ENCODE measurements around the gene DNAAF5.
A peak's percentile ranks its signal among the peaks of the same experiment; 100 is the strongest.

The DNAAF5 gene

GRCh38 chr7:805261-805660 is 78.8 kb downstream of the DNAAF5 start:
- TF ChIP-seq EP300 (IDR thresholded peaks at IDR 0.05; ENCODE audit: borderline replicate concordance) (no peak), TEAD4 (IDR thresholded peaks at IDR 0.05) (no peak), TCF12 (IDR thresholded peaks at IDR 0.05; ENCODE audit: low read depth) (no peak), ZBTB7A (IDR thresholded peaks at IDR 0.05; ENCODE audit: low read depth) (no peak), RAD21 (IDR thresholded peaks at IDR 0.05; ENCODE audit: low read depth) (no peak), TAF1 (IDR thresholded peaks at IDR 0.05; ENCODE audit: low read depth) (no peak), MAX (IDR thresholded peaks at IDR 0.05) (no peak), CEBPB (IDR thresholded peaks at IDR 0.05) (no peak), REST (IDR thresholded peaks at IDR 0.05; ENCODE audit: low read depth) (no peak), NFIC (IDR thresholded peaks at IDR 0.05) (no peak), USF1 (IDR thresholded peaks at IDR 0.05) (no peak), FOXM1 (IDR thresholded peaks at IDR 0.05; ENCODE audit: borderline replicate concordance, low read depth) (no peak), EGR1 (IDR thresholded peaks at IDR 0.05) (no peak), YY1 (IDR thresholded peaks at IDR 0.05; ENCODE audit: low read depth) (no peak), CREB1 (IDR thresholded peaks at IDR 0.05; ENCODE audit: low read depth) (no peak)

DNA sequence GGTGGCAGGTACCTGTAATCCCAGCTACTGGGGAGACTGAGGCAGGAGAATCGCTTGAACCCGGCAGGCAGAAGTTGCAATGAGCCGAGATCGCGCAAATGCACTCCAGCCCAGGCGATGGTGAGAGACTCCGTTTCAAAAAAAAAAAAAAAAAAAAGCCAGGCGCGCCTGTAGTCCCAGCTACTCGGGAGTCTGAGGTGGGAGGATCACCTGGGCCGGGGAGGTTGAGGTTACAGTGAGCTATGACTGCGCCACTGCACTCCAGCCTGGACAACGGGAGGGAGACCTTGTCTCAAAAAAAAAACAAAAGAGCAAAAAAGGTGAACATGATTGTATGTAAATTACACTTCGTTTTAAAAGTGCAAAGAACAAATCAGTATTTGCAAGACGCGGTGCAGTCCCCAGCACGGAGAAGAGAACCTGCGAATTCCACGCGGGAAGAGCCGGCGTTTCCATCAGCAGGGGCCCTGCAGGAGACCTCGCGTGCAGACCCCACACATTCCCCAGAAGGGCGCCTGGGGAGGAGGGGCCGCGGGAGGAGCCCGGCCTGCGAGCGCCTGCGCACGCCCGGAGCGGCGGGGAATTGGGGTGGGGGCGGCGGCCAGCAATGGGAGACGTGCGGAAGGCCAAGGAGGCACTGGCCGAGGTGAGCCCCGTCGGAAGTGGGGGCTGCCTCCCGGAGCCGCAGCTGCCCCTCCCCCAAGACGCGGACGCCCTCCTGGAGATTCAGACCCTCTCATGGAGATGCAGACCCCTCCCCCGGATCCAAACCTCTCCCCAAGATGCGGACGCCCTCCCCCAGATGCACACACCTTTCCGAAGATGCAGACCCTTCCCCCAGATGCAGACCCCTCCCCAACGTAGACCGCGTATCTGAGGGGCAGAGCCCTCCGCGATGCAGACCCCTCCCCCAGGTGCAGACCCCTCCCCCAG is 89.1 kb downstream of the DNAAF5 start:
- TF ChIP-seq TCF12 (IDR thresholded peaks at IDR 0.05; ENCODE audit: low read depth) (no peak), MAX (IDR thresholded peaks at IDR 0.05) (peak; percentile 13; the same call in 1 of the 2 replicates), TEAD4 (IDR thresholded peaks at IDR 0.05) (peak; percentile 5; the same call in 1 of the 2 replicates), ZBTB7A (IDR thresholded peaks at IDR 0.05; ENCODE audit: low read depth) (peak; percentile 100)

DNA sequence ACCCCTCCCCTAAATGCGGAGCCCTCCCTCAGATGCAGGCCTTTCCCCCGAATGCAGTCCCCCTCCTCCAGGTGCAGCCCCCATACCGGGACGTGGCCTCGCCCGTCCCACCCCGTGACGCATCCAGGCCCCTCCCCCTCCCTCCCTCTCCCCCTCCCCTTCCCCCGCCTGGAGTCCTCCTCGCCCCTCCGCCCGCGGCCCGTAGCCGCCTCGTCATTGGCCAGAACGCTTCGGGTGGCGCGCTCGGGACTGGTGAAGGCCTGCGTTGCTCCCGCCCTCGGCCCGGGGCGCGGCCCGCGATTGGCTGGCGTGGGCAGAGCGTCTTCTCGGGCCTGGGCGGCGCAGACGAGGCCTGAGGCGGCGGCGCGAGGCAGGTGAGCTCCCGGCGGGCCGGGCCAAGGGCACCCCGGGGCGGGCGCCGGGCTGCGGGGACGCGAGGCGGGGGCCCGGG is 89.8 kb downstream of the DNAAF5 start:
- TF ChIP-seq TAF1 (IDR thresholded peaks at IDR 0.05; ENCODE audit: low read depth), result peak; percentile 64; the same call in 1 of the 2 replicates
- 0 out of 2 replicates have a peak, but pooled peaks have one; percentile 31 for TF ChIP-seq EGR1 (IDR thresholded peaks at IDR 0.05)
- peak; percentile 46; the same call in 1 of the 2 replicates for TF ChIP-seq CREB1 (IDR thresholded peaks at IDR 0.05; ENCODE audit: low read depth)
- TF ChIP-seq MAX (IDR thresholded peaks at IDR 0.05), result peak; percentile 57; the same call in 1 of the 2 replicates
- no peak for TF ChIP-seq FOXM1 (IDR thresholded peaks at IDR 0.05; ENCODE audit: borderline replicate concordance, low read depth)
- 0 out of 2 replicates have a peak, but pooled peaks have one; percentile 29 for TF ChIP-seq YY1 (IDR thresholded peaks at IDR 0.05; ENCODE audit: low read depth)
- TF ChIP-seq USF1 (IDR thresholded peaks at IDR 0.05), result no peak
- TF ChIP-seq NFIC (IDR thresholded peaks at IDR 0.05), result no peak
- TF ChIP-seq REST (IDR thresholded peaks at IDR 0.05; ENCODE audit: low read depth), result no peak

GRCh38 chr7:816751-817671 is 90.5 kb downstream of the DNAAF5 start:
- TF ChIP-seq EGR1 (IDR thresholded peaks at IDR 0.05), result no peak
- no peak for TF ChIP-seq TAF1 (IDR thresholded peaks at IDR 0.05; ENCODE audit: low read depth)
- TF ChIP-seq EP300 (IDR thresholded peaks at IDR 0.05; ENCODE audit: borderline replicate concordance), result no peak
- TF ChIP-seq FOXM1 (IDR thresholded peaks at IDR 0.05; ENCODE audit: borderline replicate concordance, low read depth), result no peak
- TF ChIP-seq CEBPB (IDR thresholded peaks at IDR 0.05), result no peak
